ENCODE measurements around the gene SLFN14.
"Not testable (repeated sequence)": the region's sequence is repeated elsewhere in the genome, so short reads cannot be mapped to it uniquely, and the experiment has no call there.

SLFN14 gene

GRCh38 chr17:35534576-35535093 is 26.0 kb downstream of the SLFN14 start:
- H3K4me3 ChIP-seq (ENCODE audit: low read depth, low read length), result no peak overlapping the region
- no peak for TF ChIP-seq CTCF (IDR thresholded peaks at IDR 0.05; ENCODE audit: low read depth, low read length, missing control alignments)
- in situ Hi-C loops (cut with HindIII; ENCODE audit: low sequenced_read_pairs), result loop anchor here (10.0 to 25.0 kb wide), 3 partner anchors 220 to 1097 kb away; partner anchors contain the start of genes NLE1 and UNC45B

GRCh38 chr17:35531160-35531559 is 29.5 kb downstream of the SLFN14 start:
- in situ Hi-C loops (cut with HindIII; ENCODE audit: low sequenced_read_pairs), result loop anchor here (10.0 to 25.0 kb wide), 3 partner anchors 216 to 1094 kb away; partner anchors contain the start of genes NLE1 and UNC45B
- no peak for DNase-seq (ENCODE audit: low read depth)
- TF ChIP-seq CTCF (IDR thresholded peaks at IDR 0.05; ENCODE audit: low read depth, low read length, missing control alignments), result no peak
- no peak overlapping the region for H3K4me3 ChIP-seq (ENCODE audit: low read depth, low read length)

More at GRCh38 chr17:35534576-35535093, 26.0 kb downstream of the SLFN14 start:
- DNase-seq (ENCODE audit: low read depth), result no peak

- H3K4me3 ChIP-seq (ENCODE audit: low read depth, low read length), result no peak overlapping the region
- TF ChIP-seq CTCF (IDR thresholded peaks at IDR 0.05; ENCODE audit: low read depth, low read length, missing control alignments), result no peak
- DNase-seq (ENCODE audit: low read depth), result no peak
- in situ Hi-C loops (cut with HindIII; ENCODE audit: low sequenced_read_pairs), result loop anchor here (10.0 to 25.0 kb wide), 3 partner anchors 215 to 1093 kb away; partner anchors contain the start of genes NLE1 and UNC45B
These were observed 30.8 kb downstream of the SLFN14 start for GRCh38 chr17:35529866-35530265.

- not testable (repeated sequence) for DNase-seq (ENCODE audit: low read depth); H3K4me3 ChIP-seq (ENCODE audit: low read depth, low read length)
- in situ Hi-C loops (cut with HindIII; ENCODE audit: low sequenced_read_pairs), result loop anchor here (25.0 kb wide), 2 partner anchors 392 to 1092 kb away; partner anchors contain the start of genes NLE1 and UNC45B
These were observed 31.3 kb downstream of the SLFN14 start for GRCh38 chr17:35529326-35529725.

- no peak for TF ChIP-seq CTCF (IDR thresholded peaks at IDR 0.05; ENCODE audit: low read depth, low read length, missing control alignments)
- no peak for DNase-seq (ENCODE audit: low read depth)
- in situ Hi-C loops (cut with HindIII; ENCODE audit: low sequenced_read_pairs), result no loop called here
- no peak overlapping the region for H3K4me3 ChIP-seq (ENCODE audit: low read depth, low read length)
These were observed 37.3 kb downstream of the SLFN14 start for GRCh38 chr17:35523296-35523695.

- in situ Hi-C loops (cut with HindIII; ENCODE audit: low sequenced_read_pairs), result not testable (repeated sequence)
These were observed 38.9 kb downstream of the SLFN14 start for GRCh38 chr17:35521654-35522256.

GRCh38 chr17:35521150-35521549 is 39.5 kb downstream of the SLFN14 start:
- TF ChIP-seq CTCF (IDR thresholded peaks at IDR 0.05; ENCODE audit: low read depth, low read length, missing control alignments), result no peak
- no peak overlapping the region for H3K4me3 ChIP-seq (ENCODE audit: low read depth, low read length)
- no peak for DNase-seq (ENCODE audit: low read depth)
- in situ Hi-C loops (cut with HindIII; ENCODE audit: low sequenced_read_pairs), result no loop called here

More at GRCh38 chr17:35521654-35522256, 38.9 kb downstream of the SLFN14 start:
- H3K4me3 ChIP-seq (ENCODE audit: low read depth, low read length); DNase-seq (ENCODE audit: low read depth): not testable (repeated sequence)
